ENCODE results near the gene MRO. TPM values are rescaled to one million over a fixed set of nuclear protein-coding genes. Genes with fewer than 3 reads are reported as not detected.

MRO gene
- total RNA-seq, 4 donors from 2014 or later: 3.9 to 13.3 (median 11.2) TPM

GRCh38 chr18:50757358-50757757 is 62.5 kb downstream of the MRO start:
- no peak overlapping the region for H3K4me3 ChIP-seq (replicated peaks in 1 of 3)
- H3K27me3 ChIP-seq: no peaks in the 10 kb centered on the region
- no peaks in the 10 kb centered on the region for H3K36me3 ChIP-seq
- intact Hi-C loops (cut with DNase I): no loop called here
- 88 to 95% methylated on average over 7 of the region's 7 CpGs for WGBS, 2 donors
- H3K9me3 ChIP-seq: no peaks in the 10 kb centered on the region
- TF ChIP-seq CTCF (IDR thresholded peaks at IDR 0.05) (no peak), POLR2A (IDR thresholded peaks at IDR 0.05) (no peak)
- H3K4me1 ChIP-seq: no peaks in the 10 kb centered on the region
- no peak for DNase-seq
- no peak overlapping the region for H3K27ac ChIP-seq

- intact Hi-C loops (cut with DNase I): no loop called here
- no peak for DNase-seq
- 91 to 93% methylated on average over 3 of the region's 3 CpGs for WGBS, 2 donors
- no peaks in the 10 kb centered on the region for H3K27me3 ChIP-seq
- no peaks in the 10 kb centered on the region for H3K4me1 ChIP-seq
- H3K9me3 ChIP-seq: no peaks in the 10 kb centered on the region
- H3K4me3 ChIP-seq (replicated peaks in 1 of 3): no peak overlapping the region
- no peak for TF ChIP-seq CTCF (IDR thresholded peaks at IDR 0.05)
- no peak for TF ChIP-seq POLR2A (IDR thresholded peaks at IDR 0.05)
- H3K27ac ChIP-seq: no peak overlapping the region
- no peaks in the 10 kb centered on the region for H3K36me3 ChIP-seq
Measured at GRCh38 chr18:50754297-50754696, 65.5 kb downstream of the MRO start.

GRCh38 chr18:50753311-50753710 is 66.5 kb downstream of the MRO start:
- no peak overlapping the region for H3K4me3 ChIP-seq (replicated peaks in 1 of 3)
- H3K27me3 ChIP-seq: no peaks in the 10 kb centered on the region
- H3K4me1 ChIP-seq: no peaks in the 10 kb centered on the region
- TF ChIP-seq POLR2A (IDR thresholded peaks at IDR 0.05): no peak
- TF ChIP-seq CTCF (IDR thresholded peaks at IDR 0.05): no peak
- DNase-seq: no peak
- no peaks in the 10 kb centered on the region for H3K36me3 ChIP-seq
- intact Hi-C loops (cut with DNase I): no loop called here
- H3K9me3 ChIP-seq: no peaks in the 10 kb centered on the region
- 33 to 50% methylated on average over 1 of the region's 1 CpG for WGBS, 2 donors
- no peak overlapping the region for H3K27ac ChIP-seq

GRCh38 chr18:50751947-50752346 is 67.9 kb downstream of the MRO start:
- WGBS, 2 donors: 75 to 91% methylated on average over 1 of the region's 1 CpG
- no peak for DNase-seq

GRCh38 chr18:50751490-50751889 is 68.3 kb downstream of the MRO start:
- H3K4me3 ChIP-seq (replicated peaks in 1 of 3): no peak overlapping the region
- no peaks in the 10 kb centered on the region for H3K4me1 ChIP-seq
- H3K36me3 ChIP-seq: no peaks in the 10 kb centered on the region
- no peaks in the 10 kb centered on the region for H3K9me3 ChIP-seq
- intact Hi-C loops (cut with DNase I): no loop called here
- no peak overlapping the region for H3K27ac ChIP-seq
- no peaks in the 10 kb centered on the region for H3K27me3 ChIP-seq
- WGBS, 2 donors: 42 to 45% methylated on average over 5 of the region's 5 CpGs
- no peak for DNase-seq
- TF ChIP-seq POLR2A (IDR thresholded peaks at IDR 0.05) (no peak), CTCF (IDR thresholded peaks at IDR 0.05) (no peak)

More at GRCh38 chr18:50751947-50752346, 67.9 kb downstream of the MRO start:
- no peak overlapping the region for H3K4me3 ChIP-seq (replicated peaks in 1 of 3)
- intact Hi-C loops (cut with DNase I): no loop called here
- H3K27me3 ChIP-seq: no peaks in the 10 kb centered on the region
- no peaks in the 10 kb centered on the region for H3K9me3 ChIP-seq
- H3K4me1 ChIP-seq: no peaks in the 10 kb centered on the region
- H3K36me3 ChIP-seq: no peaks in the 10 kb centered on the region
- no peak for TF ChIP-seq CTCF (IDR thresholded peaks at IDR 0.05)
- no peak for TF ChIP-seq POLR2A (IDR thresholded peaks at IDR 0.05)
- no peak overlapping the region for H3K27ac ChIP-seq

Data from thyroid gland (tissue), 4 donors.